B cell (primary cell): ENCODE results near the gene CALCOCO1. TPM values are rescaled to one million over a fixed set of nuclear protein-coding genes. Genes with fewer than 3 reads are reported as not detected.

Source experiments
- ATAC-seq: fragments of 200-7000 bp; cut with Tn5 transposase; one replicate; pipeline ENCODE4 v1.10.0; 2021; ENCODE audit warnings: low read depth, mild to moderate bottlenecking, moderate number of reproducible peaks, moderate library complexity
- CTCF ChIA-PET: fragments of 350-600 bp; sonication (Branson Sonifier 250); formaldehyde crosslinking; loops from one replicate; lab custom pipeline; 2021; ENCODE audit warnings: antibody characterized with exemption, inconsistent platforms; lab: Charles Lee
- POLR2A ChIA-PET: fragments of 350-600 bp; sonication (Branson Sonifier 250); formaldehyde crosslinking; loops from one replicate; lab custom pipeline; 2021; ENCODE audit warnings: antibody characterized with exemption; lab: Charles Lee
- DNase-seq: peaks from one replicate; pipeline ENCODE4 v3.0.0; 2013
- H2AFZ ChIP-seq: 2 replicates; pipeline ENCODE4 v1.6.1; 2012; ENCODE audit warnings: mild to moderate bottlenecking, low read depth, low read length; ENCODE audit not compliant: insufficient read depth, poor library complexity, severe bottlenecking
- H3K27ac ChIP-seq, 2 donors: 1 replicate in 1 of 2; 2 replicates in 1 of 2; pipeline ENCODE4 v1.5.1; 2012 to 2013; ENCODE audit warnings: low read length in 2 of 2, mild to moderate bottlenecking in 2 of 2, moderate library complexity in 1 of 2
- H3K27me3 ChIP-seq, 4 experiments: fragments of 200-600 bp in 1 of 4; sonication (generic) in 1 of 4; replicated peaks in 1 of 4; 1 replicate in 2 of 4; 2 replicates in 2 of 4; pipeline versions ENCODE4 v1.6.1 to v1.7.0; 2013 to 2016; ENCODE audit warnings: low read length in 3 of 4, mild to moderate bottlenecking in 2 of 4, mixed read lengths in 1 of 4, moderate library complexity in 1 of 4; ENCODE audit not compliant: insufficient read depth in 4 of 4, control insufficient read depth in 3 of 4; ENCODE audit errors: control extremely low read depth in 1 of 4
- H3K36me3 ChIP-seq, 2 experiments: replicated peaks in 1 of 2; 1 replicate in 1 of 2; 2 replicates in 1 of 2; pipeline versions ENCODE4 v1.6.1 to v1.7.1; 2013; ENCODE audit warnings: low read length in 1 of 2; ENCODE audit not compliant: insufficient read depth in 2 of 2, control insufficient read depth in 1 of 2; ENCODE audit errors: control extremely low read depth in 1 of 2, extremely low read depth in 1 of 2
- H3K4me1 ChIP-seq, 2 donors: fragments of 200-600 bp in 1 of 2; sonication (generic) in 1 of 2; 1 replicate in 1 of 2; 2 replicates in 1 of 2; pipeline versions ENCODE4 v1.5.1 to v1.6.1; 2013 to 2017; ENCODE audit warnings: low read length in 2 of 2; ENCODE audit not compliant: control insufficient read depth in 2 of 2, insufficient read depth in 2 of 2
- H3K4me2 ChIP-seq: replicated peaks from 2 replicates; pipeline ENCODE3; 2012; ENCODE audit warnings: mild to moderate bottlenecking, low read depth, low read length; ENCODE audit not compliant: poor library complexity, severe bottlenecking
- H3K4me3 ChIP-seq, 5 experiments: fragments of 200-600 bp in 1 of 5; sonication (generic) in 1 of 5; 1 replicate in 3 of 5; 2 replicates in 2 of 5; pipeline versions ENCODE4 v1.5.1 to v1.7.0; 2011 to 2016; ENCODE audit warnings: low read length in 4 of 5, mild to moderate bottlenecking in 4 of 5, low read depth in 2 of 5, control low read depth in 1 of 5, moderate library complexity in 1 of 5; ENCODE audit not compliant: insufficient read depth in 1 of 5; ENCODE audit errors: control extremely low read depth in 1 of 5, extremely low read depth in 1 of 5
- H3K79me2 ChIP-seq: fragments of 200-600 bp; sonication (generic); one replicate; pipeline ENCODE4 v1.6.0; 2016; ENCODE audit warnings: low read length; ENCODE audit not compliant: control insufficient read depth, insufficient read depth
- H3K9ac ChIP-seq: fragments of 200-600 bp; sonication (generic); 2 replicates; pipeline ENCODE4 v1.6.1; 2017; ENCODE audit warnings: mild to moderate bottlenecking, low read length, moderate library complexity
- H3K9me3 ChIP-seq, 3 donors: one replicate each; pipeline versions ENCODE4 v1.6.1 to v1.7.1; 2013; ENCODE audit warnings: low read length in 2 of 3; ENCODE audit not compliant: control insufficient read depth in 2 of 3, insufficient read depth in 1 of 3; ENCODE audit errors: control extremely low read depth in 1 of 3
- H4K20me1 ChIP-seq: 2 replicates; pipeline ENCODE4 v1.6.0; 2012; ENCODE audit warnings: mild to moderate bottlenecking, low read length; ENCODE audit not compliant: insufficient read depth, control insufficient read depth, poor library complexity, severe bottlenecking
- H3K27ac Mint-ChIP-seq: one replicate; pipeline ENCODE4 v1.8.0; 2021; ENCODE audit warnings: mixed read lengths
- H3K27me3 Mint-ChIP-seq: one replicate; pipeline ENCODE4 v1.8.0; 2021; ENCODE audit warnings: mixed read lengths
- H3K4me1 Mint-ChIP-seq: one replicate; pipeline ENCODE4 v1.8.0; 2021; ENCODE audit warnings: mixed read lengths
- H3K4me3 Mint-ChIP-seq: one replicate; pipeline ENCODE4 v1.8.0; 2021; ENCODE audit warnings: mixed read lengths
- H3K9me3 Mint-ChIP-seq: one replicate; pipeline ENCODE4 v1.8.0; 2022; ENCODE audit warnings: mixed read lengths; ENCODE audit not compliant: insufficient read depth
- EZH2 ChIP-seq: IDR thresholded peaks from 2 replicates; pipeline ENCODE4 v1.6.1; 2012; ENCODE audit warnings: borderline replicate concordance, low read depth, mild to moderate bottlenecking, moderate library complexity, low read length; ENCODE audit not compliant: insufficient read depth, poor library complexity, severe bottlenecking
- WGBS: methylation state at CpG from one replicate; pipeline ENCODE4 v1.1.5; 2013; ENCODE audit warnings: missing lambda C conversion rate; ENCODE audit not compliant: insufficient coverage; 5-methylcytosine and 5-hydroxymethylcytosine counted together
- intact Hi-C: fragments of 100-400 bp; cut with micrococcal nuclease; formaldehyde crosslinking; loops from one replicate; pipeline ENCODE4 v1.10.0; 2022
- polyA plus RNA-seq: library from polyadenylated mRNA; depleted of rRNA; stranded (reverse); fragments of >200 nt; gene quantifications from 2 replicates; pipeline ENCODE4 v1.2.3, GENCODE V29; 2012
- total RNA-seq, 2 donors: library from RNA; stranded (reverse); fragments of 120-200 nt in 1 of 2; gene quantifications; 1 replicate in 1 of 2; 2 replicates in 1 of 2; pipeline versions ENCODE4 v1.2.3 to v1.2.4, GENCODE V29; 2013 to 2022
- TF ChIP-seq, protein P1 (sequence below): fragments of 200-600 bp; IDR thresholded peaks from one replicate; pipeline ENCODE4 v1.8.0; 2022; ENCODE audit warnings: antibody characterized with exemption, mild to moderate bottlenecking

Gene CALCOCO1
- total and polyA plus RNA-seq, 2 donors (not counting 1 experiment from before 2014, with no cell fraction given): 169 to 179 TPM

DNA sequence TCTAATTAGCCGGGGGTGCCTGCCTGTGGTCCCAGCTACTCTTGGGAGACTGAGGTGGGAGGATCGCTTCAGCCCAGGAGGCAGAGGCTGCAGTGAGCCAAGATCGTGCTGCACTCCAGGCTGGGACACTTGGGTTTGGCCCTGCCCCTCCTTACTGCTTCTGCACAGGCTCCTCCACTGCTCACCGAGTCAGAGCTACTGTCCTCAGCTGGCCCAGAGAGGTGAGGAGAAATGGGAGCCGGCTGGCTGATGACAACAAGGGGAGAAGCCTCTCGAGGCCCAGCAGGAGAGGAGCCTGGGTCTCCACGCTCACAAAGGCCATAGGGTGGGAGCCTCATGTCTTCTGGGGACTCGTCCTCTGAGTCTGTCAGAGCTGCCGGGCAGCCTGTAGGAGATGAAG is 13.7 kb downstream of the CALCOCO1 start:
- Histone ChIP-seq H3K4me1 (peaks cover 0 to 5% of the 10 kb centered on the region in 2 donors), H3K4me3 (no peak overlapping the region), H3K27me3 (no peaks in the 10 kb centered on the region), H3K9me3 (no peaks in the 10 kb centered on the region), H3K79me2 (no peaks in the 10 kb centered on the region), H3K27ac (no peak overlapping the region), H4K20me1 (no peaks in the 10 kb centered on the region), H3K9ac (no peak overlapping the region), H3K4me2 (no peak overlapping the region), H2AFZ (no peak overlapping the region), H3K36me3 (peaks cover 0 to 41% of the 10 kb centered on the region in 2 experiments)
- peaks cover 3% of the 10 kb centered on the region for H3K4me1 Mint-ChIP-seq
- TF ChIP-seq, protein P1, sequence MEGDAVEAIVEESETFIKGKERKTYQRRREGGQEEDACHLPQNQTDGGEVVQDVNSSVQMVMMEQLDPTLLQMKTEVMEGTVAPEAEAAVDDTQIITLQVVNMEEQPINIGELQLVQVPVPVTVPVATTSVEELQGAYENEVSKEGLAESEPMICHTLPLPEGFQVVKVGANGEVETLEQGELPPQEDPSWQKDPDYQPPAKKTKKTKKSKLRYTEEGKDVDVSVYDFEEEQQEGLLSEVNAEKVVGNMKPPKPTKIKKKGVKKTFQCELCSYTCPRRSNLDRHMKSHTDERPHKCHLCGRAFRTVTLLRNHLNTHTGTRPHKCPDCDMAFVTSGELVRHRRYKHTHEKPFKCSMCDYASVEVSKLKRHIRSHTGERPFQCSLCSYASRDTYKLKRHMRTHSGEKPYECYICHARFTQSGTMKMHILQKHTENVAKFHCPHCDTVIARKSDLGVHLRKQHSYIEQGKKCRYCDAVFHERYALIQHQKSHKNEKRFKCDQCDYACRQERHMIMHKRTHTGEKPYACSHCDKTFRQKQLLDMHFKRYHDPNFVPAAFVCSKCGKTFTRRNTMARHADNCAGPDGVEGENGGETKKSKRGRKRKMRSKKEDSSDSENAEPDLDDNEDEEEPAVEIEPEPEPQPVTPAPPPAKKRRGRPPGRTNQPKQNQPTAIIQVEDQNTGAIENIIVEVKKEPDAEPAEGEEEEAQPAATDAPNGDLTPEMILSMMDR: no peak
- TF ChIP-seq EZH2: no peak
- no peaks in the 10 kb centered on the region for H3K9me3 Mint-ChIP-seq
- no peak overlapping the region for H3K4me3 Mint-ChIP-seq
- H3K27me3 Mint-ChIP-seq: no peaks in the 10 kb centered on the region
- intact Hi-C loops: no loop called here
- ChIA-PET POLR2A (interaction anchor here (0.6 kb wide), 1 partner anchor 470 kb away, joined by 3 read pairs; no protein-coding TSS in a partner anchor), CTCF (interaction anchor here (1.4 to 1.8 kb wide), 2 partner anchors 31 to 33 kb away, joined by 8 read pairs; no protein-coding TSS in a partner anchor)
- H3K27ac Mint-ChIP-seq: no peak overlapping the region
- 94% methylated on average over 8 of the region's 9 CpGs for WGBS
- ATAC-seq: no peak
- no peak for DNase-seq

DNA sequence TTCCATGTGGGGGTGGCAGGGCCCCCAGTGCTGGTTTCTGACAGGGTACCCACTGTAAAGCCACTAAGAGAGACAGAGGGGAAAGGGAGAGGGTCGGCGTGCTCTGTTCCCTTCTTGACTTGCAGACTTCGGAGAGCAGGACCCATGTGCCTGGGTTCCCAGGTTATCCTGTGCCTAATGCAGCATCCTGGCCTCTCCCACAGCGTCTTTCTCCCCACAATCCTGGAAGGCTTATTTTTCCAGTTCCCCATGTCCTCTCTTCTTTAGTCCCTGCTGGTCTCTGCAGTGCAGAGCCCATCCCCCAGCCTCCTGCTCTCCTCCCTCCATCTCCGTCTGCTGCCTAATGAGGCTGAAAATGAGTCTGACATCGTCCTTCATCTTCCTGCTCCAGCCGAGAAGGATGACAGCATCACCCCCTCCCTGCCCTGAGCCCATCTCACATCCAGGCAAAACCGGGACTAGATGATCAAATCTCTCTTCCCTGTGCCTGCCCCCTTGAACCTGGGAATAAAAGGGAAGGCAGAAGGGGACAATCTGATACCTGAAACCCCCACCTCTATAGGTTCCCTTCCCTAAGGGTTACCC is 15.1 kb downstream of the CALCOCO1 start:
- H3K9ac ChIP-seq: no peak overlapping the region
- peaks cover 0 to 5% of the 10 kb centered on the region in 2 donors for H3K4me1 ChIP-seq
- H4K20me1 ChIP-seq: no peaks in the 10 kb centered on the region
- intact Hi-C loops: no loop called here
- H3K27me3 Mint-ChIP-seq: peaks cover 5% of the 10 kb centered on the region
- no peaks in the 10 kb centered on the region for H3K9me3 Mint-ChIP-seq
- no peak overlapping the region for H3K4me2 ChIP-seq
- no peaks in the 10 kb centered on the region for H3K79me2 ChIP-seq
- ATAC-seq (no peak), DNase-seq (no peak)
- WGBS: 95% methylated on average over 3 of the region's 8 CpGs
- H3K27ac Mint-ChIP-seq: no peak overlapping the region
- H2AFZ ChIP-seq: no peak overlapping the region
- ChIA-PET CTCF (no interaction called here), POLR2A (no interaction called here)
- peaks cover 0 to 7% (median 0%) of the 10 kb centered on the region in 4 experiments for H3K27me3 ChIP-seq
- peaks cover 3% of the 10 kb centered on the region for H3K4me1 Mint-ChIP-seq
- TF ChIP-seq, protein P1: no peak
- TF ChIP-seq EZH2: no peak
- no peak overlapping the region for H3K4me3 Mint-ChIP-seq
- H3K36me3 ChIP-seq: peaks cover 0 to 41% of the 10 kb centered on the region in 2 experiments
- no peak overlapping the region for H3K27ac ChIP-seq
- no peaks in the 10 kb centered on the region for H3K9me3 ChIP-seq
- no peak overlapping the region for H3K4me3 ChIP-seq
